Stomach (tissue), 4 donors: ENCODE data around the gene KCNG2.

Experiments used
- EP300 ChIP-seq: sonication (generic); formaldehyde crosslinking; IDR thresholded peaks from one replicate; pipeline ENCODE4 v1.6.1; 2017; ENCODE audit warnings: antibody characterized with exemption
- POLR2A ChIP-seq, 4 donors: fragments of 450-650 bp; IDR thresholded peaks; one replicate each; pipeline ENCODE4 v1.6.1; 2016; ENCODE audit warnings: antibody characterized with exemption in 4 of 4, control low read depth in 2 of 4, mild to moderate bottlenecking in 1 of 4, moderate library complexity in 1 of 4
- POLR2AphosphoS5 ChIP-seq, 3 donors: sonication (generic); formaldehyde crosslinking; IDR thresholded peaks; one replicate each; pipeline ENCODE4 v1.6.1; 2016; ENCODE audit warnings: antibody characterized with exemption in 3 of 3
- TF ChIP-seq, protein P1 (sequence below), 7 experiments: fragments of 450-650 bp in 4 of 7; fragments of 200-600 bp in 3 of 7; sonication (generic) in 3 of 7; IDR thresholded peaks; one replicate each; pipeline ENCODE4 v1.5.1; 2016 to 2019; ENCODE audit warnings: antibody characterized with exemption in 7 of 7, control low read depth in 2 of 7, mild to moderate bottlenecking in 1 of 7

DNA sequence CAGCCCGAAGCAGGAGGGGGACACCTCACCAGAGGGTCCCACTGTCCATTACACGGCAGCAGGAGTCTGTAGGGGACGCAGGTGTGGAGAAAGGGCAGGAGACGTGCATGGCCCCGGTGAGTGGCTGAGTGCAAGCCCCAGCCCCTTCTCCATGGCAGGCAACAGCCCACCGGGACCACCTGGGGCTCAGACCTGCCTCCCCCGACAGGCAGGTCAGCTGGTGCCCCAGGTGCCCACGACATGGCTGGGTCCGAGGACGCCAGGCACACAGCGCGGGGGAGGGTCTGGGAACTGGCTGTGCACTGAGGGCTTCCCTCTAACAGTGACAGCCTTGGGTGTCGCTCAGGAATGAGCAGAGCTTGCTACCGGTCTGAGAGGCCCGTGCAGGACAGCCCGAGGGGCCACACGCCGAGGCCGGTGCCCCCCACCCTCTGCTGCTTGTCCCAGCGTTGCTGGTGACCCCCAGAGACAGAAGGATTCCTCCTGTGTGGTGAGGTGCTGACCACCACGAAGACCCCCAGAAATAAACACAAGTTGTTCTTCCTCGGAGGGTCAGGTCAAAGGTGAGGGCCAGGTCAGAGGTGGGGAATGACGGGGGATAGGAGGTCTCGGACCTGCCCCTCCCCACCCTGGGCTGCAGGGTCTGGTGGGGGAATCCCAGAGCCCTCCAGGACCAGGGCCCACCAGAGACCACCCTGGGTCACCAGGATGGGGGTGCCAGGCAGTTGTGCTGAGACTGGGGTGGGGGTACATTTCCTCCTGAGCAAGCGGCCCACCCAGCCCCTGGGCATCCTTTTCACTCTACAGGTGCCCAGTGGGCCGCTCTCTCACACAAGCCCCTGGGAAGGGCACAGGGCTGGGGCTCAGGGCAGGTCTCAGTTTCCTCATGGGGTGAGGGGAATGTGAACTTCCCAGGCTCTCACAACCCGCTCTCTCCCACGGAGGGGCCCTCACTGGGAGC is 103.2 kb downstream of the KCNG2 start:
- TF ChIP-seq POLR2AphosphoS5 (IDR thresholded peaks at IDR 0.05) (no peak), POLR2A (IDR thresholded peaks at IDR 0.05) (no peak), EP300 (no peak)
- TF ChIP-seq, protein P1, sequence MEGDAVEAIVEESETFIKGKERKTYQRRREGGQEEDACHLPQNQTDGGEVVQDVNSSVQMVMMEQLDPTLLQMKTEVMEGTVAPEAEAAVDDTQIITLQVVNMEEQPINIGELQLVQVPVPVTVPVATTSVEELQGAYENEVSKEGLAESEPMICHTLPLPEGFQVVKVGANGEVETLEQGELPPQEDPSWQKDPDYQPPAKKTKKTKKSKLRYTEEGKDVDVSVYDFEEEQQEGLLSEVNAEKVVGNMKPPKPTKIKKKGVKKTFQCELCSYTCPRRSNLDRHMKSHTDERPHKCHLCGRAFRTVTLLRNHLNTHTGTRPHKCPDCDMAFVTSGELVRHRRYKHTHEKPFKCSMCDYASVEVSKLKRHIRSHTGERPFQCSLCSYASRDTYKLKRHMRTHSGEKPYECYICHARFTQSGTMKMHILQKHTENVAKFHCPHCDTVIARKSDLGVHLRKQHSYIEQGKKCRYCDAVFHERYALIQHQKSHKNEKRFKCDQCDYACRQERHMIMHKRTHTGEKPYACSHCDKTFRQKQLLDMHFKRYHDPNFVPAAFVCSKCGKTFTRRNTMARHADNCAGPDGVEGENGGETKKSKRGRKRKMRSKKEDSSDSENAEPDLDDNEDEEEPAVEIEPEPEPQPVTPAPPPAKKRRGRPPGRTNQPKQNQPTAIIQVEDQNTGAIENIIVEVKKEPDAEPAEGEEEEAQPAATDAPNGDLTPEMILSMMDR (IDR thresholded peaks at IDR 0.05) = no peak
